ENCODE data around the gene TARP.

The TARP gene

DNA sequence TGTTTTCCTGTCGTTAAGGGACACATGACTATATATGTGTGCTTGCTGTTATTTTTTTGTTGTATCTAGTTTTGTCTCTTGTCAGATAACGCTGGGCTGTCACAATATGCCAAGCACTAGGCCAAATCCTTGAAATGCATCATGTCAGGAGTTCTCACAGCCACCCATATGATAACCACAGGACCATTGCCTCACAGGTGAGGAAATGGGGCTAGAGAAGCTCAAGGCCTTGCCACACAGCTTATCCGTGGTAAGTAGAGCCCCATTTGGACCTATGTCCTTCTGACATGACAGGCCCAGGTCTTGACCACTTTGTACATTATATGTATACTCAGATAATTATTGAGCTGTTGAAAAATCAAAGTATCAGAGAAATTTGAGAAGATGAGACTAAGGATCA, 42.0 kb upstream of the TARP start:
- DNase-seq, result no peak
- H3K4me1 ChIP-seq (ENCODE audit: control insufficient read depth, insufficient read depth, low read length), result peaks cover 7% of the 10 kb centered on the region
- no peaks in the 10 kb centered on the region for H3K9me3 ChIP-seq (ENCODE audit: control insufficient read depth, low read length)
- intact Hi-C loops (cut with DNase I), result loop anchor here (5.0 to 10.0 kb wide), 3 partner anchors 93 to 211 kb away; no protein-coding TSS in a partner anchor
- no peak overlapping the region for H3K27ac ChIP-seq (ENCODE audit: low read length)
- ATAC-seq, result no peak
- H3K4me3 ChIP-seq (ENCODE audit: low read length), result no peak overlapping the region
- H3K27me3 ChIP-seq (ENCODE audit: control insufficient read depth, insufficient read depth), result no peaks in the 10 kb centered on the region
- WGBS, result 85% methylated on average over 3 of the region's 3 CpGs

DNA sequence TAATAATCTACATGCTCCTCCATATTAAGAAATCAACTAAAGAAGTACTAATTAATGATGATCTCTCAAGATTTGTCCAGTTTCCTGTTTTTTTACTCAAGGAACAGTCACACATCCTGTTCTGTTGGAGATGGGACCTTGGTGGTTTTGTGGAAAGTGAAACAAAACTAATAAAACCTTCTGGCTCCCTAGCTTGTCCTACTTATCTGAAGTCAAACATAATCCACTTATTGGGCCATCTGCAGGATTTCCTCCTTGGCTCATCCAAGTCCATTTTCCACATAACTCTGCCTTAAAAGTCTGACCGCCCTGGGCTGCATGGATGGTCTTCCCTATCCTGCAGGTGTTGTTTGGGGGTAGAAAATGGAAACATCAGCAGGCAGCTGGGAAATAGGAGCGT, 39.4 kb upstream of the TARP start:
- Histone ChIP-seq H3K27ac (ENCODE audit: low read length) (peak overlapping the region; percentile 6), H3K4me3 (ENCODE audit: low read length) (no peak overlapping the region), H3K4me1 (ENCODE audit: control insufficient read depth, insufficient read depth, low read length) (peaks cover 7% of the 10 kb centered on the region), H3K27me3 (ENCODE audit: control insufficient read depth, insufficient read depth) (no peaks in the 10 kb centered on the region), H3K9me3 (ENCODE audit: control insufficient read depth, low read length) (no peaks in the 10 kb centered on the region)
- DNase-seq (no peak), ATAC-seq (peak in 1 of 2 donors; percentile 64)
- intact Hi-C loops (cut with DNase I), result loop anchor here in 2 of 4 donors (10.0 kb wide), 1 partner anchor 208 kb away; no protein-coding TSS in a partner anchor
- 66% methylated on average over 2 of the region's 2 CpGs for WGBS

DNA sequence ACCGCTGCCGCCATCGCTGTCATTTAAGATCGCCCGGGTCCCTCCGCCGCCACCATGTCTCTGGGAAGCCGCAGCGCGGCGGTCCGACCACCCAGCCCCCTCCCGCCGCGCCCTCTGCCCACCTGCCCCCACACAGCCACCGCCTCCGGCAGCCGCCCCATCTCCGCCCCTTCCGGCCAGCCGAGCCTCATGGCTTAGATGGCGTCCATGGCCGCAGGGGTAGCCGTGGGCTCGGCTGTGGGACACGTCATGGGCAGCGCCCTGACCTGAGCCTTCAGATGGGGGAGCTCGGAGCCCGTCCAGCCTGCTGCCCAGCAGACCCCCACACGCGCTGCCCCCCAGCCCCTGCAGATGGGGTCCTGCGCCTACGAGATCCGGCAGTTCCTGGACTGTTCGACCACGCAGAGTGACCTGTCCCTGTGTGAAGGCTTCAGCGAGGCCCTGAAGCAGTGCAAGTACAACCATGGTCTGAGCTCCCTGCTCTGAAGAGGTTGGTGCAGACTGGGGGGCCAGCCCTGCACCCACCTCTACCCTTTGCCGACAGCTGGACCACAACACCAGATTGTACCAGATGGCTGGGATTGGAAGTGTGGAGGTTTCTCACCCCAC, 38.0 kb upstream of the TARP start:
- DNase-seq (peak; percentile 46 to 78 (median 74)), ATAC-seq (peak; percentile 84 to 87)
- WGBS, result 25% methylated on average over 38 of the region's 38 CpGs
- no peaks in the 10 kb centered on the region for H3K27me3 ChIP-seq (ENCODE audit: control insufficient read depth, insufficient read depth)
- H3K4me1 ChIP-seq (ENCODE audit: control insufficient read depth, insufficient read depth, low read length), result peaks cover 7% of the 10 kb centered on the region
- peak overlapping the region; percentile 60 for H3K4me3 ChIP-seq (ENCODE audit: low read length)
- H3K9me3 ChIP-seq (ENCODE audit: control insufficient read depth, low read length), result no peaks in the 10 kb centered on the region
- H3K27ac ChIP-seq (ENCODE audit: low read length), result no peak overlapping the region
- intact Hi-C loops (cut with DNase I), result loop anchor here in 2 of 4 donors (10.0 kb wide), 1 partner anchor 207 kb away; no protein-coding TSS in a partner anchor

DNA sequence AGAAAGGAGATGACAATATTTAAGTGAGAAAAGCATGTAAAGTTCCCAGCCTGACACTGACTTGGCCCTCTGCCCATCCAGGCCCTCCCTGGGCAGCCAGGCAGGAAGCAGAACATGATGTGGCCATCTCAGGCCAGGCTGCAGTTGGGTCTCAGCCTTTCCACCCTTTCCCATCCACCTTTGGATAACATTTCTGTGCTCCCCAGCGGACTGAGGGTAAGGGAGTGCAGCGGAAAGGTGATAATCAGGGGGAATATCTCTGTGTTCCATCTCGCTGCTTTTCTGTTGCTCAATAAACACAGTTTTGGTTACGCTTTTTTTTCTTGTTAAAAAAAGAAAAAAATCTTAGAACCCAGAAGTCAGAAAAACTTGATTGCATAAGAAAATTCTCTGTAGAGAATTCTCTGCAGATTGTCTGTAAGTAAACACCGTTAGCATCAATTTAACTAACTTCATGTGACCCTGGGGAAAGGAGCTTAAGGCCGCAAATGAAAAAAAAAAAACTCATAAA, 37.2 kb upstream of the TARP start:
- ATAC-seq (peak; percentile 66 to 79), DNase-seq (peak; percentile 64 to 87 (median 80))
- WGBS, result 51% methylated on average over 6 of the region's 6 CpGs
- peaks cover 7% of the 10 kb centered on the region for H3K4me1 ChIP-seq (ENCODE audit: control insufficient read depth, insufficient read depth, low read length)
- H3K4me3 ChIP-seq (ENCODE audit: low read length), result peak overlapping the region; percentile 60
- intact Hi-C loops (cut with DNase I), result loop anchor here in 2 of 4 donors (10.0 kb wide), 1 partner anchor 206 kb away; no protein-coding TSS in a partner anchor
- H3K9me3 ChIP-seq (ENCODE audit: control insufficient read depth, low read length), result no peaks in the 10 kb centered on the region
- peak overlapping the region; percentile 3 for H3K27ac ChIP-seq (ENCODE audit: low read length)
- no peaks in the 10 kb centered on the region for H3K27me3 ChIP-seq (ENCODE audit: control insufficient read depth, insufficient read depth)

DNA sequence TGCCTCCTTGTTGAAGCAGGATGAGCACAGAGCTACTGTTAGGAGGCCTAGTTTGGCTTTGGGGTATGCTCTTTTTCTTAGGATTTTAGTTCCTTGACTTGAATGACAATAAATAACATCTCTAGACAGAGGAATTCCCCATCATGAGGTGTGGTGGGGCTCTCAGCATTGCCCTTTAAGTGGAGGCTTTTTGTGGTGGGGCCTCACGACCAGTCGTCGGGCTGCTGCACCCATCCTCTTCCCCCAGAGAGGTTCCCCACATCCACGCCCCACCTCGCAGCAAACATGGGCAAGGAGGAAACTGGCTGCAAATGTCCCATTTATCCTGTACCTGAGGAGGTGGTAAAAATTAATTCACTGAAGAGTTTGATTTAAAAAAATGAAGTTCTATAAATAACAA, 36.1 kb upstream of the TARP start:
- intact Hi-C loops (cut with DNase I), result no loop called here
- no peak for DNase-seq
- no peaks in the 10 kb centered on the region for H3K27me3 ChIP-seq (ENCODE audit: control insufficient read depth, insufficient read depth)
- WGBS, result 87% methylated on average over 5 of the region's 5 CpGs
- H3K9me3 ChIP-seq (ENCODE audit: control insufficient read depth, low read length), result no peaks in the 10 kb centered on the region
- no peak overlapping the region for H3K27ac ChIP-seq (ENCODE audit: low read length)
- no peak for ATAC-seq
- H3K4me3 ChIP-seq (ENCODE audit: low read length), result no peak overlapping the region
- peaks cover 7% of the 10 kb centered on the region for H3K4me1 ChIP-seq (ENCODE audit: control insufficient read depth, insufficient read depth, low read length)

DNA sequence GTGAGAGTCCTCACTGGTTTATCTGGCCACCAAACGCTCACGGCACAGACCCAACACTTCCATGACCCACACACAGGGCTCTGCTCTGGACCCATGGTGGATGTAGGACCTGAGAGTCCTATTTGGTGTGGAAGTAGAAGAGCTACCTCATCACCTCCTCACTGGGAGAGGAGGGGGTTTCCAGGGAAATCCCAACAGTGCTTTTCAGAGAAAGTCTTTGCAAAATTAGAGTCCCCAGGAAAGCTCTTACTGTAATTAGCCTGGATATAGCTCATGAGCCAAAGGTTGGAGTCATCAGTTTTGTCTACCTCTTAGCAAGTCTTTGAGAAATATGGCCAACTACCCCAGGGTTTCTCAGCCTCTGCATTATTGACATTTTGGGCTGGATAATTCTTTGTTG, 34.7 kb upstream of the TARP start:
- 95% methylated on average over 2 of the region's 2 CpGs for WGBS
- H3K4me1 ChIP-seq (ENCODE audit: control insufficient read depth, insufficient read depth, low read length), result peaks cover 7% of the 10 kb centered on the region

DNA sequence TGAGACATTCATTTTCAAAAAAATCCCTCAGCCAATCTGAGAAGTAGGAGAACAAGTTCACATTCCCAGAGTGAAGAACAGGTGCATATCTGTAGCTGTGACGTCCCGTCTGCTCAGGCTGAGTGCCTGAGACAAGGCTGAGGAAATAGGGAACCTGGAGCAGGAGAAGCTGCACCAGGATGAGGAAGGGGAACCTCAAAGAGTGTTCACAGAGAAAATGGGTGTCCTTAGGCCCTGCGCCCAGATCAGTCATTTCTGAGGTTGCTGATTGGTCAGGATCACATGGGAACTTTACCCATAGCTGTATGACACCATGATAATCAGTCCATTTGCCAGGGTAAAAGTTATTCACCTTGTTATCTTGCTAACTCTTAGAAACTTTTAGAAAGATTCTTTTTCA, 34.2 kb upstream of the TARP start:
- Histone ChIP-seq H3K27ac (ENCODE audit: low read length) (no peak overlapping the region), H3K27me3 (ENCODE audit: control insufficient read depth, insufficient read depth) (no peaks in the 10 kb centered on the region), H3K4me3 (ENCODE audit: low read length) (no peak overlapping the region), H3K4me1 (ENCODE audit: control insufficient read depth, insufficient read depth, low read length) (peaks cover 7% of the 10 kb centered on the region), H3K9me3 (ENCODE audit: control insufficient read depth, low read length) (no peaks in the 10 kb centered on the region)
- 88% methylated on average over 3 of the region's 3 CpGs for WGBS
- ATAC-seq (no peak), DNase-seq (no peak)
- intact Hi-C loops (cut with DNase I), result no loop called here

More for the DNA sequence above, 34.7 kb upstream of the TARP start:
- no peaks in the 10 kb centered on the region for H3K27me3 ChIP-seq (ENCODE audit: control insufficient read depth, insufficient read depth)
- no peak overlapping the region for H3K27ac ChIP-seq (ENCODE audit: low read length)
- no peak for DNase-seq
- intact Hi-C loops (cut with DNase I), result no loop called here
- H3K9me3 ChIP-seq (ENCODE audit: control insufficient read depth, low read length), result no peaks in the 10 kb centered on the region
- H3K4me3 ChIP-seq (ENCODE audit: low read length), result no peak overlapping the region
- no peak for ATAC-seq

DNA sequence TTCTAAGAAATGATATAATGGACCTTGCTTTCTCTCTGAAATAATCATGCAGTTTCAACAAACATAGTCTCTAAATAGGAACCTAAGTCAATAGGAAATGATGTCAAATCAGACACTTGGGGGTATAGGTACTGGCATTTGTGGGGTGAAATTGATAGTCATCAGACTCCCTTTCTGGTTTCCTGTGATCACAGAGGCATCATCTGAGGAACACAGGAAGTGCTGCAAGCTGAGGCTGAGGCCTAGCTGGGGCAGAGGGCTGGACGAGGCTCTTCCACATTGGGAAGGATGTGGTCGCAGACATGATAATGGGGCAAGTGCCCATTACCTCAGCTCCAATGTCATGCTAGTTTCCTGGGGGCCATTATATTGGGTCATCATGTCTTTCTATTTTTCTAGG, 33.5 kb upstream of the TARP start:
- no peaks in the 10 kb centered on the region for H3K27me3 ChIP-seq (ENCODE audit: control insufficient read depth, insufficient read depth)
- intact Hi-C loops (cut with DNase I), result no loop called here
- ATAC-seq, result no peak

DNA sequence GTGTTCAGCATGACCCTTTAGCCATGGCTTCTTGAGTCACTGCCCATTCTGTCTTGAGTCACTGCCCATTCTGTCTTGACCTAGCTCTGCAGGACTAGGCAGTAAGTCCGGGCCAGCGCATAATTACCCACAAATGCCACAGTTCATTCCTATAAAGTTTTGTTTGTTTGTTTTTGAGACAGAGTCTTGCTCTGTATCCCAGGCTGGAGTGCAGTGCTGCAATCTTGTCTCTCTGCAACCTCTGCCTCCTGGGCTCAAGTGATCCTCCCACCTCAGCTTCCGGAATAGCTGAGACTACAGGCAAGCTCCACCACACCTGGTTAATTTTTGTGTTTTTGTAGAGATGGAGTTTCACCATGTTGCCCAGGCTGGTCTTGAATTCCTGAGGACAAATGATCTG, 32.7 kb upstream of the TARP start:
- no peaks in the 10 kb centered on the region for H3K9me3 ChIP-seq (ENCODE audit: control insufficient read depth, low read length)
- no peak overlapping the region for H3K27ac ChIP-seq (ENCODE audit: low read length)
- WGBS, result 84% methylated on average over 3 of the region's 3 CpGs
- H3K4me3 ChIP-seq (ENCODE audit: low read length), result no peak overlapping the region
- ATAC-seq (peak in 1 of 2 donors; percentile 35), DNase-seq (no peak)
- H3K27me3 ChIP-seq (ENCODE audit: control insufficient read depth, insufficient read depth), result no peaks in the 10 kb centered on the region
- peaks cover 3% of the 10 kb centered on the region for H3K4me1 ChIP-seq (ENCODE audit: control insufficient read depth, insufficient read depth, low read length)
- intact Hi-C loops (cut with DNase I), result no loop called here

More for the DNA sequence above, 33.5 kb upstream of the TARP start:
- H3K9me3 ChIP-seq (ENCODE audit: control insufficient read depth, low read length), result no peaks in the 10 kb centered on the region
- H3K27ac ChIP-seq (ENCODE audit: low read length), result no peak overlapping the region
- H3K4me3 ChIP-seq (ENCODE audit: low read length), result no peak overlapping the region
- no peak for DNase-seq
- peaks cover 7% of the 10 kb centered on the region for H3K4me1 ChIP-seq (ENCODE audit: control insufficient read depth, insufficient read depth, low read length)
- 85% methylated on average over 2 of the region's 2 CpGs for WGBS

DNA sequence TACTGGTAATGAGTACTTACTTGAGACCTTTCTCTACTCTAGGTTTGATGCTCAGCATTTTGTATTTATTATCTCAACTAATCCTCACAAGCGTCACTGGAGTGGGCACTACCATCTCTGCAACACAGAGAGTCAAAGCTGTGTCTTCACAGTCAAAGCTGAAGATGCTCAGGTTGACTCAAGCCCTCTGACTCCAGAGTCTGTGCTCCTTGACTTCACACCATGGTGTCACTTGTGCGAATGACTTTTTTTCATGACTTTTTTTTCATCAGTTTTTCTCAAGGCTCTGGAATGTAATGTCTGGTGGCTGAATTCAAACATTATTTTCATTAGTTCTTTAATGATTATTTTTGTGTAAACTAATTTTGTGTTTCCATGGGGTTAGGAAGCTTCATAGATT, 30.4 kb upstream of the TARP start:
- intact Hi-C loops (cut with DNase I), result no loop called here
- ATAC-seq, result no peak
- WGBS, result 85% methylated on average over 2 of the region's 2 CpGs
- H3K27me3 ChIP-seq (ENCODE audit: control insufficient read depth, insufficient read depth), result no peaks in the 10 kb centered on the region
- no peaks in the 10 kb centered on the region for H3K9me3 ChIP-seq (ENCODE audit: control insufficient read depth, low read length)
- no peak overlapping the region for H3K27ac ChIP-seq (ENCODE audit: low read length)
- no peak overlapping the region for H3K4me3 ChIP-seq (ENCODE audit: low read length)
- no peak for DNase-seq
- H3K4me1 ChIP-seq (ENCODE audit: control insufficient read depth, insufficient read depth, low read length), result no peaks in the 10 kb centered on the region

DNA sequence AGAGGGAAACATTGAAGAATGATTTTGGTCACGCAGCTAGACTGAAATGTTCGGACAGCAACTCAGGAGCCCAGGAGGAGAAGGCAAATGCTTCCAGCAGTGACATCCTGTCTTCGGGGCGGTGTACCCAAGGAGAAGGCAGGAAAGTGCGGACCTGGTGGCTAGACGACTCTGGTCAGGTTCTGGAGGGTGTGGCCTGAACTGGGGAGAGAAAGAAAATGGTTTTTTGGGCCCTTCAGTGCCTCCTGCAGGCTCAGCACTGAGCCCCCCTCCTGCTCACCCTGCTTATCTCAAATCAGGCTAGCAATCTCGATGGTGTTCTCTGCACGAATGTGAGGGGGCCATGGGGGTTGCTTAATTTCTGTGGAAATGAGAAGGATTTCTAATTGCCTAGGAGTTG, 26.7 kb upstream of the TARP start:
- WGBS, result 50% methylated on average over 8 of the region's 8 CpGs
- no peaks in the 10 kb centered on the region for H3K4me1 ChIP-seq (ENCODE audit: control insufficient read depth, insufficient read depth, low read length)
- H3K4me3 ChIP-seq (ENCODE audit: low read length), result no peak overlapping the region
- intact Hi-C loops (cut with DNase I), result no loop called here
- no peak overlapping the region for H3K27ac ChIP-seq (ENCODE audit: low read length)
- ATAC-seq (no peak), DNase-seq (no peak)
- H3K27me3 ChIP-seq (ENCODE audit: control insufficient read depth, insufficient read depth), result no peaks in the 10 kb centered on the region
- no peaks in the 10 kb centered on the region for H3K9me3 ChIP-seq (ENCODE audit: control insufficient read depth, low read length)

All from right cardiac atrium (tissue), 5 donors.